DND-41 (cell line): Measurements from ENCODE around the gene TRIP10.

Experiments
- EZH2 ChIP-seq: IDR thresholded peaks from 3 replicates; pipeline ENCODE4 v1.6.1; 2012; ENCODE audit warnings: borderline replicate concordance, low read depth, mild to moderate bottlenecking, moderate library complexity, low read length, inconsistent platforms; ENCODE audit not compliant: severe bottlenecking
- TF ChIP-seq, protein P1 (sequence below): IDR thresholded peaks from 2 replicates; pipeline ENCODE4 v1.5.1; 2012; ENCODE audit warnings: borderline replicate concordance, low read length, moderate library complexity, mild to moderate bottlenecking; ENCODE audit not compliant: poor library complexity, severe bottlenecking; ENCODE audit errors: extremely low read depth

DNA sequence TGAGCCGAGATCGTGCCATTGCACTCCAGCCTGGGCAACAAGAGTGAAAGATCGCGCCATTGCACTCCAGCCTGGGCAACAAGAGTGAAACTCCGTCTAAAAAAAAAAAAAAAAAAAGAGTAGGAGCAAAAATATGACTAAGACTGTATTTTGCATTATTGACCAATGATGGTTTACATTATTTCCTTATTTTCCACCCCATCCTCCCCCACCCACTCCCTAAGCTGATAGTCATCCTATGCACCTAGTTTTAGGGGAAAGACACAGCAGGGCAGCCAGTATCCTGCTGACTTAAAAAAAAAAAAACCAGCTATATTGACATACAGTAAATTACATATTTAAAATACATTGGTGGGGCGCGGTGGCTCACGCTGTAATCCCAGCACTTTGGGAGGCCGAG, 58.2 kb downstream of the TRIP10 start:
- TF ChIP-seq, protein P1, sequence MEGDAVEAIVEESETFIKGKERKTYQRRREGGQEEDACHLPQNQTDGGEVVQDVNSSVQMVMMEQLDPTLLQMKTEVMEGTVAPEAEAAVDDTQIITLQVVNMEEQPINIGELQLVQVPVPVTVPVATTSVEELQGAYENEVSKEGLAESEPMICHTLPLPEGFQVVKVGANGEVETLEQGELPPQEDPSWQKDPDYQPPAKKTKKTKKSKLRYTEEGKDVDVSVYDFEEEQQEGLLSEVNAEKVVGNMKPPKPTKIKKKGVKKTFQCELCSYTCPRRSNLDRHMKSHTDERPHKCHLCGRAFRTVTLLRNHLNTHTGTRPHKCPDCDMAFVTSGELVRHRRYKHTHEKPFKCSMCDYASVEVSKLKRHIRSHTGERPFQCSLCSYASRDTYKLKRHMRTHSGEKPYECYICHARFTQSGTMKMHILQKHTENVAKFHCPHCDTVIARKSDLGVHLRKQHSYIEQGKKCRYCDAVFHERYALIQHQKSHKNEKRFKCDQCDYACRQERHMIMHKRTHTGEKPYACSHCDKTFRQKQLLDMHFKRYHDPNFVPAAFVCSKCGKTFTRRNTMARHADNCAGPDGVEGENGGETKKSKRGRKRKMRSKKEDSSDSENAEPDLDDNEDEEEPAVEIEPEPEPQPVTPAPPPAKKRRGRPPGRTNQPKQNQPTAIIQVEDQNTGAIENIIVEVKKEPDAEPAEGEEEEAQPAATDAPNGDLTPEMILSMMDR = no peak
- no peak for TF ChIP-seq EZH2
